Thoracic aorta (tissue), 2 donors: ENCODE results near the gene P2RX1. TPM values are rescaled to one million over a fixed set of nuclear protein-coding genes. Genes with fewer than 3 reads are reported as not detected.
A peak's percentile ranks its signal among the peaks of the same experiment; 100 is the strongest.

Experiments
- ATAC-seq: fragments of 150-250 bp; one replicate; pipeline ENCODE4 v1.8.0; 2017; ENCODE audit warnings: low read depth; ENCODE audit not compliant: insufficient number of reproducible peaks, low FRiP score
- DNase-seq: peaks from one replicate; pipeline ENCODE4 v3.0.0-alpha.2; 2020; ENCODE audit warnings: low spot score
- H3K27ac ChIP-seq, 2 donors: fragments of 200-600 bp; sonication (generic); 1 replicate in 1 of 2; 2 replicates in 1 of 2; pipeline ENCODE4 v1.5.1; 2016; ENCODE audit warnings: mild to moderate bottlenecking in 2 of 2, moderate library complexity in 2 of 2
- H3K27me3 ChIP-seq: fragments of 200-600 bp; sonication (generic); replicated peaks from 2 replicates; pipeline ENCODE4 v1.6.0; 2016; ENCODE audit warnings: mild to moderate bottlenecking; ENCODE audit not compliant: insufficient read depth
- H3K36me3 ChIP-seq: fragments of 200-600 bp; sonication (generic); one replicate; pipeline ENCODE4 v1.5.1; 2016
- H3K4me1 ChIP-seq, 2 donors: fragments of 200-600 bp; sonication (generic); 1 replicate in 1 of 2; 2 replicates in 1 of 2; pipeline versions ENCODE4 v1.5.1 to v1.6.0; 2016; ENCODE audit warnings: low read depth in 2 of 2, mild to moderate bottlenecking in 1 of 2; ENCODE audit not compliant: control insufficient read depth in 1 of 2
- H3K4me3 ChIP-seq: fragments of 200-600 bp; sonication (generic); 2 replicates; pipeline ENCODE4 v1.5.1; 2016; ENCODE audit warnings: mild to moderate bottlenecking
- H3K9me3 ChIP-seq: fragments of 200-600 bp; sonication (generic); 2 replicates; pipeline ENCODE4 v1.5.1; 2016
- CTCF ChIP-seq: fragments of 200-600 bp; sonication (generic); IDR thresholded peaks from one replicate; pipeline ENCODE4 v1.5.1; 2019; ENCODE audit warnings: antibody characterized with exemption
- total RNA-seq, 2 donors: library from RNA; depleted of rRNA; stranded (reverse); fragments of >200 nt; gene quantifications; one replicate each; pipeline versions ENCODE4 v1.1.0 to v1.2.3, GENCODE V29; 2016

Gene P2RX1
- total RNA-seq, 2 donors from 2014 or later, result 0.63 to 7.3 TPM

DNA sequence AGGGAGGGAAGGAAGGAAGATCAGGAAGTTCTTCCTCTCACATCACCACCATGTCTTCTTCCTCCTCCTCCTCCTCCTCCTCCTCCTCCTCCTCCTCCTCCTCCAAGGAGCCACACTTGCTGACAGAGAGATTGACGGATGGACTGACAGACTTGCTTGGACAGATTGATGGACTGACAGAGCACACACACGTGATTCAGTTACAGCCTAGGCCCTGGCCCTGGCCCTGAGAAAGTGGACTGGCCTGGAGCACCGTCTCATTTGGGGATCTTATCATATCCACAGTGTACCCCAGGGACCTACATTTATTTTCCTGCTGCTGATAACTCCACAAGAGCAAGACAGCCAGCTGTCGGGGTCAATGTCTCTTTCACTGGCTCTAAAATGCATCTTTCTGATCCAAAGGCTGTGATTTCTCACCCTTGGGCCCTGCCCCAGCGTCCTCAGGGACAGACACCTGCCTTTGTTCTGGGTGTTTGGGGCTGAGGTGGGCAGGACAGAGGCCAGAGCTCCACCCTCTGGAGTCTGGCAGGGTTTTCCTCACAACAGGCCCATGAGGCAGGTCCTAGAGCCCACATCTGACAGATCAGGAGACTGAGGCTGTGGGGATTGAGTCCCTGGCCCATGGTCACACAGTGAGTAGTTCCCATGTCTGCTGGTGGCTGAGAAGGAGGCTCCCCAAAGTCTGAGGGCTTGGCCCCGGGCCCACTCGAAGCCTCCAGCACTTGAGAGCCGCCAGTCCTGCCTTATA is 2.3 kb upstream of the P2RX1 start:
- H3K27ac ChIP-seq, result peak overlapping the region; percentile 83 to 84
- peaks cover 23 to 59% of the 10 kb centered on the region in 2 donors for H3K4me1 ChIP-seq
- H3K27me3 ChIP-seq, result no peaks in the 10 kb centered on the region
- no peaks in the 10 kb centered on the region for H3K9me3 ChIP-seq
- ATAC-seq, result no peak
- no peak for DNase-seq
- TF ChIP-seq CTCF, result no peak
- no peak overlapping the region for H3K4me3 ChIP-seq
- H3K36me3 ChIP-seq, result no peaks in the 10 kb centered on the region

- H3K36me3 ChIP-seq, result no peaks in the 10 kb centered on the region
- no peaks in the 10 kb centered on the region for H3K27me3 ChIP-seq
- ATAC-seq (no peak), DNase-seq (no peak)
- peak overlapping the region; percentile 8 to 27 for H3K27ac ChIP-seq
- TF ChIP-seq CTCF, result no peak
- no peak overlapping the region for H3K4me3 ChIP-seq
- peaks cover 23 to 61% of the 10 kb centered on the region in 2 donors for H3K4me1 ChIP-seq
- H3K9me3 ChIP-seq, result no peaks in the 10 kb centered on the region
These were observed 1.2 kb upstream of the P2RX1 start for GRCh38 chr17:3917391-3917931.

DNA sequence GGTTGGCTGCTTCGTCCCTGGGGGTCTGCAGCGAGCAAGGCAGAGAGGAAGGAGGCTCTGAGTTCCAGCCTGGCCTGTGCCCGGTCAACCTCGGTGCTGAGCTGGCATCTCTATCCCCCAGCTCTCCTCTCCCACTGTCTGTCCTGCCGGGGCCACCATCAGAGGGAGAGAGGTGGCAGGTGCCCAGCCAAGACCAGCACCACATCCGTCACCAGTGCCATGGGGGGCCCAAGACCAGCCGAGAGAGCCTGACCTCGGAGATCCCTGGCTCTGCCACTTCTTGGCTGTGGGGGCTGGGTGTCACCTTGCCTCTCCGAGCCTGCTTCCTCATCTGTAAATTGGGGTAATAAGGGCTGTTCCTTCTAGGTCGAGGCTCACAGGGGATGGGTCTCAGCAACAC is 560 bp upstream of the P2RX1 start:
- H3K4me1 ChIP-seq, result peaks cover 21 to 55% of the 10 kb centered on the region in 2 donors
- H3K27me3 ChIP-seq, result no peaks in the 10 kb centered on the region
- no peak for TF ChIP-seq CTCF
- peak overlapping the region; percentile 8 to 27 for H3K27ac ChIP-seq
- DNase-seq, result no peak
- no peaks in the 10 kb centered on the region for H3K9me3 ChIP-seq
- no peak overlapping the region for H3K4me3 ChIP-seq
- ATAC-seq, result no peak
- no peaks in the 10 kb centered on the region for H3K36me3 ChIP-seq

DNA sequence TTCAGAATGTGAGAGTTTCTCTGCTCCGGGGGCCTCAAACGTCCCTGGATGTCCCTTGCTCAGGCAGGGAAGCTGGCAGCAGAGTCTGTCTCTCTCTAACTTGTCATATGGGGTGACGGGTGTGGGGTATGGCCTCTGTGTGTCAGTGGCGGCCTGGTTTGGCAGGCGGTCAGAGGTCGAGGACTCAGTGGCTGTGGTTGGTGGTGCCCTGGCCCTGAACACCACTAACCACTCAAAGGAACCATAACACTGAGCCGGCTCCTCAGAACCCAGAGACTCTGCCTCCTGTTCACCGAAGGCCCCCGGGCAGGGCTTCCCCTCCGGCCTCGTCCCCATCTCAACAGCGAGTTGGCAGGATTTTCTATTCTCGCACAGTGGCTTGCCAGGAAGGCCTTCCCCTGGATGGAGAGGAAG is 677 bp downstream of the P2RX1 start:
- no peak for ATAC-seq
- TF ChIP-seq CTCF, result no peak
- Histone ChIP-seq H3K36me3 (no peaks in the 10 kb centered on the region), H3K27me3 (no peaks in the 10 kb centered on the region), H3K4me1 (peaks cover 20 to 43% of the 10 kb centered on the region in 2 donors), H3K4me3 (no peak overlapping the region), H3K27ac (no peak overlapping the region), H3K9me3 (no peaks in the 10 kb centered on the region)
- DNase-seq, result no peak

GRCh38 chr17:3914312-3914670 is 2.0 kb downstream of the P2RX1 start:
- Histone ChIP-seq H3K4me1 (peaks cover 20 to 36% of the 10 kb centered on the region in 2 donors), H3K27me3 (no peaks in the 10 kb centered on the region), H3K4me3 (no peak overlapping the region), H3K27ac (no peak overlapping the region), H3K36me3 (no peaks in the 10 kb centered on the region), H3K9me3 (no peaks in the 10 kb centered on the region)
- no peak for ATAC-seq
- TF ChIP-seq CTCF, result no peak
- DNase-seq, result no peak
